Thyroid gland (tissue), 4 donors: ENCODE measurements around the gene SUPT6H.

Source experiments
- POLR2A ChIP-seq, 2 donors: fragments of 450-650 bp; IDR thresholded peaks; one replicate each; pipeline ENCODE4 v1.6.1; 2017; ENCODE audit warnings: antibody characterized with exemption in 2 of 2, mild to moderate bottlenecking in 2 of 2, moderate library complexity in 1 of 2
- TF ChIP-seq, protein P1 (sequence below), 6 experiments: fragments of 200-600 bp in 3 of 6; fragments of 450-650 bp in 3 of 6; sonication (generic) in 3 of 6; IDR thresholded peaks; one replicate each; pipeline ENCODE4 v1.5.1; 2016 to 2019; ENCODE audit warnings: antibody characterized with exemption in 6 of 6, mild to moderate bottlenecking in 2 of 6, inconsistent platforms in 1 of 6, moderate library complexity in 1 of 6

- no peak for TF ChIP-seq POLR2A (IDR thresholded peaks at IDR 0.05)
- TF ChIP-seq, protein P1, sequence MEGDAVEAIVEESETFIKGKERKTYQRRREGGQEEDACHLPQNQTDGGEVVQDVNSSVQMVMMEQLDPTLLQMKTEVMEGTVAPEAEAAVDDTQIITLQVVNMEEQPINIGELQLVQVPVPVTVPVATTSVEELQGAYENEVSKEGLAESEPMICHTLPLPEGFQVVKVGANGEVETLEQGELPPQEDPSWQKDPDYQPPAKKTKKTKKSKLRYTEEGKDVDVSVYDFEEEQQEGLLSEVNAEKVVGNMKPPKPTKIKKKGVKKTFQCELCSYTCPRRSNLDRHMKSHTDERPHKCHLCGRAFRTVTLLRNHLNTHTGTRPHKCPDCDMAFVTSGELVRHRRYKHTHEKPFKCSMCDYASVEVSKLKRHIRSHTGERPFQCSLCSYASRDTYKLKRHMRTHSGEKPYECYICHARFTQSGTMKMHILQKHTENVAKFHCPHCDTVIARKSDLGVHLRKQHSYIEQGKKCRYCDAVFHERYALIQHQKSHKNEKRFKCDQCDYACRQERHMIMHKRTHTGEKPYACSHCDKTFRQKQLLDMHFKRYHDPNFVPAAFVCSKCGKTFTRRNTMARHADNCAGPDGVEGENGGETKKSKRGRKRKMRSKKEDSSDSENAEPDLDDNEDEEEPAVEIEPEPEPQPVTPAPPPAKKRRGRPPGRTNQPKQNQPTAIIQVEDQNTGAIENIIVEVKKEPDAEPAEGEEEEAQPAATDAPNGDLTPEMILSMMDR (IDR thresholded peaks at IDR 0.05), result no peak
These were observed 38.3 kb downstream of the SUPT6H start for GRCh38 chr17:28700278-28700677.
